NCI-H446 treated with DMSO at 0.1 percent for 48 hours (cell line): Measurements from ENCODE around the gene MED4.
A peak's percentile ranks its signal among the peaks of the same experiment; 100 is the strongest.

Source experiments
- DNase-seq: peaks from one replicate; lab custom pipeline; 2025; lab: John Stamatoyannopoulos, UW

Gene MED4

DNA sequence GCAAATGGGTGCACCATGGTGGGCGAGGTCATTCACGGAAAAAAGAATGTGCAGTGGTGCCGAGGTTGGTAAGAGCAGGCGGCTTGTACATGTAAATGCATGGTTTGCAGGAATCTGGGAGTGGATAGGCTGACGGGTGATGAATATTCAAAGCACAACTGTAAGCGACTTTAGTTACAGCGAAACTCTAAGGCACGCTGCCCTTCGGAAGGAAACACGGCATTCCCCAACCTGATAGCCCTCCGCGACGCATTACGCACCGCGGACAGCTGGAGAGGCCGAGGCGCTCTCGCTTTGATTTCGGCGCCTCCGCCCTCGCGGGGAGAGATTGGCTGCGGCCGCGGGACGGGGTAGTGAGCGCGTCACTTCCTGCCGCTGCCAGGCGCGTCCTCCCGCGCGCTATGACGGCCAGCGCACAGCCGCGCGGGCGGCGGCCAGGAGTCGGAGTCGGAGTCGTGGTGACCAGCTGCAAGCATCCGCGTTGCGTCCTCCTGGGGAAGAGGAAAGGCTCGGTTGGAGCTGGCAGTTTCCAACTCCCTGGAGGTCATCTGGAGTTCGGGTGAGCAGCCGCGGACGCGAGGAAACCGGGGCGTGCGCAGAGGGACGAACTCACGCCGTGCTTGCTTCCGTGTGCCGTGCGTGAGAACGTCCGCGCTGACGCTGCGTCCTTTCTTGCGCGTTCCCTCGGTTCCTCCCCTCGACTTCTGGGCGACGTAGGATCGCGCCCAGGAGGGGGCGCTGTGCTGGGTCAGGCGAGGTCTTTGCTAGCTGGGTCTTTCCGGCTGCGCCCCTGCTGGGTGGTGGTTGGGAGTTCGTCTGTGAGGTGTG lies 57.3 kb downstream of the MED4 start, which contains the start of gene NUDT15:
Gene NUDT15, plus strand, starts transcription at position 381 of the 828 bp plus-strand sequence. Its CDS starts 21 bp downstream, at position 402.
- peak; percentile 74 for DNase-seq

GRCh38 chr13:48029859-48030258 lies 65.0 kb downstream of the MED4 start:
- no peak for DNase-seq

DNA sequence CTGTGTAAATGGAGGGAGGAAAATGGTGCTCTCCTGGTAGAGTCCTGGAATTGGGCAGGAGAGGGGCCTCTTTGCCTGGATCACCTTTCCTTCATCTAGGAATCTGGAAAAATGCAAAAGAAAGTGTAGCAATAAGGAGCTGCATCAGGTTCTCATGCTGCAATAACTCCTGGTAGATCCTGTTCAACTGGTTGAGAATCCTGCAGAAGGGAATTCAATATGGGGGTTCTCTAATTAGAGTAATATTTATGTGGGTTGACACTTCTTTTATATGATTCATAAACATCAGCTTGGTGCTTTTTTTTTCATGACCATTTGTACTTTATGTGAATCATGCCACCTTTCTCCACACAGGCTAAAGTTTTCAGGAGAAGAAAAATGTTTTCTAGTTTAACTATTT lies 66.8 kb downstream of the MED4 start:
- no peak for DNase-seq
